NCI-H1417 (cell line): ENCODE results near the gene AHNAK2.

ENCODE experiments used
- DNase-seq, 3 experiments: peaks; one replicate each; lab custom pipeline; 2025; lab: John Stamatoyannopoulos, UW

Gene AHNAK2

DNA sequence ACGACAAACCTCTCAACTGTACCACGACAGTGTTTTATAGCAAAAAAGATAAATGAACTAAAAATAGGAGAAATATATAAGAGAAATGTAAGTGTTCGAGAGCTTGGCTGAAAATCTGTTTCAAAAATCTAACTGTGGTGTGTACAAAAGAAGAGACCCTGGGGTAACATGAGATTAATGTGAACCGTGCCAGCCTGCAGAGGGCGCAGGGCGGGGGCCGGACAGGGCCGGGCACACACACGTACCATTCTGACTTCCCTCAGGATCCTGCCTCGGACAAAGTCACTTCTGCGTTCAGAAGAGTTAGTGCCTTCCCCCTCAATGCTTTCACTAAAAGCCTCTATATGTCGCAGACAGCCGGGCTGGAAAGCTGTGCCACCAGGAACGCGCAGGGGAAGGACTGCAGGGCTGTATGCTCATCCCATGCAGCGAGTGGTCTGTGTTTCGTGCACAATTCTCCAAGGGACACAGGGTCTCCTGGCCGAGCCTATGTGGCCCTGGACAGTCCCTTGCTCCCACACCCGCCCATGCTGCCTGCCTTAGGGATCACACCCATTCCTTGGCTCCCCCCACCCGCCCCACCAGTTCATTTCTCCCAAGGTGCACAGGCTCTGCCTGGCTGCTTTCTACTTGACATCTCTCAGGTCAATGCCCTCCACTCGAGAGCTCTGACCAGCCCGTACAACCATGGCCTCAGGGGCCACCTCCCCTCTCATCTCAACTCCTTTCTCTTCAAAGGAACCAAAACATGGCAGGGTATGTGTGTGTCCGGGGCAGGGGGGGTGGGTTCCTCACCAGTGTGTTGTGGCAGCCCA, 34.2 kb upstream of the AHNAK2 start:
- DNase-seq: no peak

DNA sequence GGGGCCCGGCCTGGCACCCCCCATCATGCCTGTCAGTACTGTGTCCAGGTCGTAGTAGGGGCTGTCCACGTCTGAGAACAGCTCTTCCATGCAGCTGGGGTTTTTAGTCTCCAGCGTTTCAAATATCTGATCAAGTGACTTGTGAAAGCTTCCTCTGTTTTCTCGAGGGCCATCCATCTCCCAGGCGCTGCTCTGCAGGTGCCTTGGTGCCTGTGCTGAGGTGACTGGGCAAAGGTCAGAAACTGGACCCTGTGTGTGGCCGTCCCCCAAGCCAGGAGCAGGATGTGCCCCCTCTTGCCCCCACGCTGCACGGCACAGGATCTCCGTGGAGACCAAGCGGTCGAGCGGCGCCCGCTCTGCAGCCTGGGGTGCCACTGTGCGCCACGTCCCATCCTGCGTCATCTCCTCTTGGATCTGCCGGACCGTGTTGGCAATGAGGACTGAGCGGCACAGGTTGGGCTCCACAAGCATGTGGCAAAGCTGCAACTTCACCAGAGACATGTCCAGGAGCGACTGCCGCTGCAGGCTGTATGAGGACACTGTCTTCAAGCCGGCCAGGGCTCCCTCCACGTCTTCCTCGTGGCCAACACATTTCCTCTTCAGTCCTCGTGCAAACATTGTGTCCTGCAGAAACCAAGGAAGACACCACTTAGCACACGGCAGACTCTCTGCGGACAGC, 33.3 kb upstream of the AHNAK2 start:
- DNase-seq: no peak

DNA sequence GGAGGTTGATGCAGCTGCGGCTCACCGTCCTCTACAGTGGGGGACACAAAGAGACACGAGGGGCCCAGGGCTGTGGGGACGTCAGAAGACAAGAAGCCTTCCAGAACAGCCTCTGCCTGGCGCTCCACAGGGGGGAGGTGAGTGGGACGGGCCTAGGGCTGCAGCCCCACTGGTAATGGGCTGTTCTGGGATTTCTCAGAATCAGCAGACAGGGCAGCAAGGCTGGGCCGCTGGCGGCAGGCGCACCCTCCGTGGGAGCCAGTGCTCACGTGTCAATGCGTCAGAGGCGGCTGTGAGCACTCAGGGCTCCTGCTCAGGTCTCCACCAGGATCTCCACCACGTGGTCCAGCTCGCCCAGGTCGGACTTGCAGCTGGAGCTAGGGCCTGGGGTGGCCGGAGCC, 32.7 kb upstream of the AHNAK2 start:
- no peak for DNase-seq

DNA sequence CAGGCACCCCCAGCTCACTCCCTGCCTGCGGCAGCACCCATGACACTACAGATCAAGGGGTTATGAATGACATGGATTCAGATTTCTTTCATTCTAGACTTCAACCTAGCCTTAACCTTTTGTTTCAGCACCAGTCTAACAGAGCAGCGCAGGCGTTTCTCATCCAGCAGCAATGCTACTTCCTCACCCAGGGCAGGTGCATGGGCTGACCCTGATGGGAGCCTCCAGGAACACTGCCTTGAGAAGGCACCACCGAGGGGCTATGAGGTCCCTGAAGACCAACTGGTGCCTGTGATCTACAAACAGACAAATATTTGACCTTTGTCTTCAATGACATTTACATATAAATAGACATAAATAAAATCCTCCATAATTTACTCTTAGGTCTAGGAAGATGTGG, 31.9 kb upstream of the AHNAK2 start:
- DNase-seq: no peak

DNA sequence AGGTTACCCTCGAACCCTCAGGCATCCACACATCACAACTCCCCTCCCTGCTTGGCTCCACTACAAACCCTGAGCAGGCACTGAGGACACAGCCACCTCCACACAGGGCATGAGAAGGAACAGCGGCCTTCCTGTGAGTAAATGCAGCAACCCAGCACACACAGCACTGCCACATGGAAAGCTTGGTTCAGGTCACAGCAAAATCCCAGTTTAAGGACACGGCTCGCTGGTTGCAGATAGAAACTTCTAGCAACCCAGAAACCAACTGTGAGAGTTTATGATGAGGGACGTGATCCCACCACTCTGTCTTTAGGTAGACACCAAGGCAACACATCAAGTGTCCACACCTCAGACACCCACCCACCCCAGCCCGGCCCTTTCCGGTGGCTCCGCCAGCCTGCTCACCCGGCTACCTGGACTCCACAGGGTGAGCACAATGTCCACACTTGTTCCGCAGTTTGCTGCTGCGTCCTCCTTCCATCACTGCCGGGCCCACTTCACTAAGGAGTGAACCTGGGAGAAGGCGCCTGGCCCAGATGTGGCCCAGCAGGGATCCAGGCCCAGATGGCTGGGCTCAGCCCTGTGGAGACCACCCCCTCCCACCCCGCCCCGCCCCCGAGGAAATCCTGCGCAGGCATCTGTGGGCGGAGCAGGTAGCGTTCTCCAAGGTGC, 29.6 kb upstream of the AHNAK2 start:
- no peak for DNase-seq

DNA sequence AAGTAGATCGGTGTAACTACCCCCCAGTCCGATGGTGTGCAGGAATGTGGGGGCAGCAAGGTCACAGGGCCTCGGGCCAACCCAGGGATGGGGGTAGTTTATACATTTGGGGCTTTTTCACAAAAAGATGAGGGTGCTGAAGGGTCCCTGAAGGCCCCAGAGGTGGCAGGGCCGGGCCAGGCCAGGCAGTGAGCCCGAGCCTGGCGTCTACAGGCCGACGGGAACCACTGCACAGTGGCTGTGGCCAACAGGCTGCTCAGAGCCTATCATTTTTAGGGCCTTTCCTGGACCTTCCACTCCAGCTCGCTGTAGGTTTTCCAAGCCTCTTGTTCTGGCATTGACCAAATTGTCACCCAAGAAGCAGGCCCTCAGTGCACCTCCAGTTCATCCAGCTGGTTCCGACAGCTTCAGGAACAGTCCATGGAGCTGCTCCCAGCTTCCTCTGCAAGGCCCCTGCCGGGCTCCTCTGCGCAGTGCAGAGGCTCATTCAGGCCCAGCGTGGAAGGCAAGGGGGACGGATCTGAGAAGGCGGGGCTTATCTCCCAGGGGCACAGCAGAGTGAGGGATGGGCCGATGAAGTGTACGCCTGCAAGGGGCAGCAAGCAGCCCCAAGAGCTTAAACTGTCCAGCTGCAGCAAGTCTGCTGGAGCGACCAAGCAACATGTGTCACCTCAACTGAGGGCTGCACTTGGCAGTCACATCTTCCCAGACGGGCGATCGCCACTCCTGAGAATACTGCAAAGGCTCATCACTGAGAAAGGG, 28.8 kb upstream of the AHNAK2 start:
- no peak for DNase-seq

DNA sequence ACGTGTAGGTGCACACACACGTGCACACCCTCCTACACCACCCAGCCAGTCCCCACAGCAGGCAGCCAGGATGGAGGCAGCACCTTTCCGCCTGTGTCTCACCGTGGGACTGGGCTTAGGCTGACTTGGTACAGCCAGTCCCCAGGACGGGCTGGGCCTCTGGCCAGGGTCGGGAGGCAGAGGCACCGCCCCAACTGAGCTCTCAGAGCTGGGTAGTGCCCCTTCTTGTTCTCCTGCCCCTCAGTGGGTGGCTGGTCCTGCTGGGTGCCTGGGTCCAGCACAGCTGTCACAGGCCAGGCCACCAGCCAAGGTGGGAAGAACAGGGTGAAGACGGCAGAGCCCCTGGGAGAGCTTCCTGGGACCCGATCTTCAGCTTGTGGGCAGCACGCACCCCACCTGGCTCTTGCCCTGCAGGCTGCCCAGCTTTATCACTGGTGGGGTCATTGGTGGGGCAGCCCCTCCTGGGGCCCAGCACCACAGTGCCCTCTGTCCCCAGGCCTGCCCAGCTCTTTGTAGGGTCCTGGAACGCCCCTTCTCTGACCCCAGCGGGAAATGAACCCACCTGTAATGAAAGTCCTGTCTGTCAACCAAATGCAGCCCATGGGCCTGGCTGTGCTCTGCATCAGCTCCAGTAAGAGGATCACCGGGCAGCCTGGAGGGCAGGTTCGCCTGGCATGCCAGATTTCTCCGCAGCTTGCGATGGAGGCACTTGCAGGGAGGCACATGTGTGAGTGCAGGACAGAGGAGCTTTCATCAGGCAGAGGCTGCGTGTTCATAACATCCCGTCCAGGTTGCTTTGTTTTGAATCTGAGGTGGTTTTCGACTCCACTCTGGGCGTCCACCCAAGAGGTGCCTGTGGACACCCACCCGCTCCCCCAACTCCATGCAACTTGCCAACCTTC, 28.0 kb upstream of the AHNAK2 start:
- no peak for DNase-seq

DNA sequence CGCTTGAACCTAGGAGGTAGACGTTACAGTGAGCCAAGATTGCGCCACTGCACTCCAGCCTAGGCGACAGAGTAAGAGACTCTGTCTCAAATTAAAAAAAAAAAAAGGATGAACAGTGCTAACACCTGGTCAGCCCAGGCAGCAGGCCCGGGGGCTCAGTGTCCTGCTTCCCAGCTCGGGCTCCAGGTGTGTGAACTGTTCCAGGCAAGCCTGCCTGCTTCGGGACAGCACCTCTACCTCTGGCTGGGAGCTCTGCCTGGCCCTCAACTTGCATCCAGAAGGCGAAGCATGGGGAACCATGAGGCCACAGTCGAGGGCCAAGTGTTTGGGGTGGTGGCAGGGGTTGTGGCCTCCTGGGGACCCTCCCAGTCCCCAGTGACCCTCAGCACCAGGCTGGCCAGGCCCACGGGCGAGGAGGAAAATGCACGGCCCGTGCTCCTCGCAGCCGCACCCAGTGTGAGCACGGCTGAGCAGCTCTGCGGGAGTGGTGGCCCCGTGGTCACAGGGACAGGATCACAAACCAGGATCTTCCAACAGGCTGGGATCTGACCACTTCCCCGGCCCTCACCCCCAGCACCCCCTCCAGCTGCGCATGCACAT, 27.3 kb upstream of the AHNAK2 start:
- no peak for DNase-seq

DNA sequence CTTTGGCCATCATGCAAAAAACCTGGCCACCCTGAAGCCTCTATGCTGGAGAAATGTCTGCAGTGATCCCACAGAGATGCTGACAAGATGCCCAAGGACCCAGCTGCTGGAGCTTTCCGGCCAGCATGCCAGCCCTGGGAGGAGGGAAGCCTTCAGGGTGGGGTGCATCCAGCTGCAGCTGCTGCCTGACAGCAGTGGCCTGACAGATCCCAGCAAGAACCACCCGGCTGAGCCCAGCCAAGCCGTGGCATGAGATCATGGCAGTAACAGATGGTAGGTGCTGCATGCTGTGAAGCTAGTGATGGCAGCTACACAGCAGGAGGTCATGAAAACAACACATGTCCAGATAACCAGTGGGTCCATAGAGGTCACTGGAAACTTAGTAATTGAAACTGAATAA, 21.2 kb upstream of the AHNAK2 start:
- no peak for DNase-seq

DNA sequence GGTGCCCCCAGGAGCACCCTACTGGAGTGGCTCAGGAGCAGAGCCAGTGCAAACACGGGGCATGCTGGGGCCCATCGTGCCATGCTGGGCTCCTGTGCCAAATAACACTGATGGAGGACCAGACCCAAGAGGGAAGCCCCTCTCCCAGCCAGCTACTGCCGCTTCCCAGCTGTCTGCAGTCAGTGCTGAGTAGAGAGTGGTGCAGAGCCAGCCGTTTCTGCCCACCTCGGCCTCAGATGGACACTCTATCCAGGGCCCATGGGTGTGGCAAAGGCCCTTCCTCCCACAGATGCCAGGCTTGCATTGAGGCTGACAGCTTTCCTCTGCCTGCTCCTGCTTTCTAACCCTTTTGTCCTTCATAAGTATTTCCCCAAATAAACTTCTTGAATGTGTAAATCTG, 20.6 kb upstream of the AHNAK2 start:
- no peak for DNase-seq

DNA sequence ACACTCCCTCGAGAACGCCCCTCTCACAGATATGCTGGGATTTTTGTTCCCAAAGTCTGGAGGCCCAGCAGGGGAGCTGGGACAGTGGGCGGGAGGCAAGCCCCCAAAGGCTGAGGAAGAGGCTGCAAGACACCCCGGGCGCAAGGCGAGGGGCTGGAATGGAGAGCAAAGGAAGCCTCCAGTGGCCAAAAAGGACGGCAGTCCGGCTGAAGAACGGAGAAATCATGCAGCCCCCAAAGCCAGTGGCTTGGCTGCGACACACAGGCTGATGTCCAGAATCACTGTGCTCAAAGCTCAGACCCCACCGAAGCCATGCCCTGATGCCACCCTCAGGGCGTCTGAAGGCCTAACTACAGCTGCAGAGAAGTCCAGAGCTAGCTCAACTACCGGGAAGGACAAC, 18.3 kb upstream of the AHNAK2 start:
- DNase-seq: no peak

DNA sequence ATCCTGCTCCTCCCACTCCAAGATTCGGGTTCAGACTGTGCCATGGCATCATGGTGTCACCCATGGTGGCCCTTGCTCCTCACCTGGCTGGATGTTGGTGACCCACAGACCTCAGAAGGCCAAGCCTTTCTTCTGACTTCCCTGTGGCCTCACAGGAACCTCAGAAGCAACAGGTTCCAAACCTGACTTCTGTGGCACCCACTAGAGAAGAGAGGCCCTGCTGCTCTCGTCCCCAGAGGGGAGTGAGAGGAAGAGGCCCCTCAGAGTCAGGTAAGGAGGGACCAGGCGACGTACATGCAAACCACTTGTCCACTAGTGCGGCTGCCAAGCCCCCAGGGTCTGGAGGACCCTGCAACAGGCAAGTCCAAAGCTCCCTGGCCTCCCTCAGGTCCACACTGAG, 17.9 kb upstream of the AHNAK2 start:
- DNase-seq: no peak

DNA sequence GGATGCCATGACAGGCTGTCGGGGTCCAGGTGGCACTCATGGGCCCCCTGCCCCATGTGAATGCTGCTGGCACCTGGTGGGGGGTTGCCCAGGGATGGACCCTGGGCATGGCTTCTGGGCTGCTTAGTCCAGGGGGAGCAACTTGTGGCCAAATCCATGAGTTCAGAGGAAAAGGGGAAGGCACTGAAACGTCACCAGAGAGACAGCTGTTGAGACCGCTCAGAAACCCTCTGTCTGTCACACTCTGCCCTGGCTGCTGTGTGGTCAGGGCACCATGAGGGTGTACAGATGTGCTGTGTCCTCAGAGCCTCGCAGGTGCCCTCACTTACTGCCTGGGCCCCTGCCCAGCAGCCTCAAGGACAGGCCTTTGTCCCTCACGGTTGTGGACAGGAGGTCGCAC, 16.8 kb upstream of the AHNAK2 start:
- DNase-seq: no peak

DNA sequence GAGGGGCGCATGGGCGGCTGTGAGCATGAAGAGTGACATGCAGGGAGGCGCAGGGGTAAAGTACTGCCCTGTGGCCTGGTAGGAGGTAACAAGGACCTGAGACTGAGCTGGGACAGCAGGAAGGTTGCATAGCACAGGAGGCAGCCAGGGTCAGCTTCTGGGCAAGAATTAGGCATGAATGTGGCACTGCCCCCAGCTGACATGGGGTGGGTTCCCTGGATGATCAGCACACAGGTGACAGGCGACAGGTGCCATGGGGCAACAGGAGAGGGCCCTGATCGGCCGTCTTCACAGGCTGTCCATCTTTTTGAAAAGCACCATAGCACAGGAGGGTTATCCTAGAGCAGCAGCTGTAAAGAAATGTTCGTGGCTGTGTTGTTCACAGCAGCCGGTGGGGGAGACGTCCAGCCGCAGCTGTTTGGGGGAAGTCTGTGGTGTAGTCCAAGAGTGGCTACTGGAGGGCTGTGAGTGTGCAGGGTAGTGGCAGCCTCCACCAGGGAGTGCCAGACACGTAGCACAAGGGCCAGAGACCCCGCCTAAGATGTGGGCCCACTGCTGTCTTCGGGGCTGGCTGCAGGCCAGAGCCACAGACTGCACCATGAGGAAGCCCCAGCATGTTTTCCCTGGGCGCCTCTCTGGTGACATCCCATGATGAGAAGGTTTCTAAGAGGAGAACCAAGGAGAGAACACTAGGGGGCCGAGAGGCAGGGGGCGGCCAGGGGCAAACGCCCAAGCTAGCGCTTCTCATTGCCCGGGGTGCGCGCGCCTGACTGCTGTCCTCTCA, 15.8 kb upstream of the AHNAK2 start:
- no peak for DNase-seq

DNA sequence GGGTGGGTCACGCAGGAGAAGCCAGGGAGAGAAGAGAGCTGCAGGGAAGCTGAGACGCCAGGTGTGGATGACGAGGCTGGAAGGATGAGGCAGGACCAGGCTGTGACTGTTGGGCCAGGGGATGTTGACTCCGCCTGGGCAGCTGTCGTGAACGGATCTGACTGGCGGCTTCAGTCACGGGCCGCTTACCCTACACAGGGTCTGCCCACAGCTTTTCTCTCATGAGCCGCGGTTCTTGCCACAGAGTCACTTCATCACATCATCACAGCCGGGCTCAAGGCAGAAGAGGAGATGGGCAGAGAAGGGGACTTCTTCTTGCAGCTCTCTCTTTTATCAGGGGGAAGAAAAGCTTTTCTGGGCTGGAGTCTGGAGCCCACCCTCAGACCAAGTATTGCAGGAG, 15.1 kb upstream of the AHNAK2 start:
- DNase-seq: no peak

DNA sequence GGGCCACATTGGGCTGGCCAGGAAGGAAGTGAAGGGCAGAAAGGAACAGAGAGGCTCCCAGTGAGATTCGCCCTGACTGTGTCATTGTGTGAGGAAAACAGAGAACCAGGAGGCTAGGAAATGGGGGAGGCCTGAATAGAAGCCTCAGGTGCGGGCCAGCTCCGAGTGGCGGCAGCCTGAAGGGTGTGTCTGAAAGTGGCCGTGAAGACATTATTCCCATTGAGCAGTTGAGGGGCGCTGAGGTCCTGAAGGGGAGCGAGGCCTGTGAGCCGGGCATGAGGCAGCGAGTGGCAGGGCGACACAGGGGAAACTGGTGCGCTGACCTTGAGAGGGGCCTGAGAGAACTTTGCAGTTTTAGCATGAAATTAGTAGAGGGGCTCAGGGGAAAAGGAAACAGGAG, 14.3 kb upstream of the AHNAK2 start:
- DNase-seq: no peak

DNA sequence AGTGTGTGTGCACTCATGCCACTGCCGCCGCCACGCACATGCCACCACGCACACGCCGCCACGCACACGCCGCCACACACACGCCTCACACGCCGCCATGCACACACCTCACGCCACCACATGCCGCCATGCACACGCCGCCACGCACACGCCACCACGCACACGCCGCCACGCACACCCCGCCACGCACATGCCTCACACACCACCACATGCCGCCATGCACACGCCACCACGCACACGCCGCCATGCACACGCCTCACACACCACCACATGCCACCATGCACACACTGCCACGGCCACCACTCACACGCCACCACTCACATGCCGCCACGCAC, 13.7 kb upstream of the AHNAK2 start:
- DNase-seq: no peak

DNA sequence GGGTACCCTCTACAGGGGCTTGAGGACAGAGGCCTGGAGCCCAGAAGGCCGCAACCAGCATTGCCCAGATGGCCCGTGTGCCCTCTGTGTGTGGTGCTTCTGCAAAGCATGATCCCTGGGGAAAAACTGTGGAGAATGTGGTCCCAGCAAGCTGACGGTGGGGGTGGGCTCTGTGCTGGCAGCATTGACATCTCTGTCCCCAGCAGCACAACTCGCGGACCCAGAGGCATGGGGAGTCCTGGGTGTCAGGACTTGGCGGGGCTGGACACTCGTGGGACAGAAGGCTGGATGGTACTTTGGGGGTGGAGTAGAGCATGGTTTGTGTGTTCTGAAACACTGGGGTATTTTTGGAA, 11.8 kb upstream of the AHNAK2 start:
- no peak for DNase-seq

DNA sequence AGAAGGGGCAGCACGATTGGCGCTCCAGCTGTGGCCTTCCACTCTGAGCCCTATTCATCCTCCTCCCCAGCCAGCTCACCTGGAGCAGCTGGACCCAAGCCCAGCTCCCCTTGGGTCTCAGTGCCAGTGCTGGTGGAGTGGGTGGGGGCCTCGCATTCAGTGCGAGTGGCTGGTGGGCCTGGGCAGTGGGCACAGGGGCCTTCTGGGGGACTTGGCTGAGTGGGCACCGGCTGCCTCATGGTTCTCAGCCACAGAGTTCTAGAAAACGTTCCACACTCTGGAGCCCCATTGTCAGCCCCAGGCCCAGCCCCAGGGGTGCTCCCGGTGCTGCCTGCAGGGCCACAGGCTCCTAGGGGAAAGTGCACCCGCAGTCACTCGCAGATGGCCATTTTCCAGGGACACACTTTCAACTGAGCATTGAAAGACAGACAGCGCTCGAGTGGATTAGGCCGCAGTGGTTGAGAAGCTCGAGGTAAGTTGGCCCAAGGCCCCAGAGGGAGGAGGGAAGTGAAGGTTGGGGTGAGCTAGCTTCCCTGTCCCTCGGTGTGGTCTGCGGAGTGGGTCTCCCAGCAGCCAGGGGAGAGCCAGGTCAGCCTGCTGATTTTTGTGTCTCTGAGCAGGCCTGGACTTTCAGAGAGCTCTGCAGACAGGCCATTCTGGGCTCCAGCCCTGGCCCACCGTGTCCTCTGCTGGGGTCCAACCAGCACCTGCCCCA, 11.2 kb upstream of the AHNAK2 start:
- no peak for DNase-seq
